Gastroesophageal sphincter (tissue), 3 donors: ENCODE measurements around the gene RGS11.

ENCODE experiments used
- EP300 ChIP-seq: sonication (generic); formaldehyde crosslinking; IDR thresholded peaks from one replicate; pipeline ENCODE4 v1.6.1; 2017; ENCODE audit warnings: antibody characterized with exemption, mild to moderate bottlenecking
- POLR2A ChIP-seq, 2 donors: fragments of 450-650 bp; IDR thresholded peaks; one replicate each; pipeline ENCODE4 v1.6.1; 2017; ENCODE audit warnings: antibody characterized with exemption in 2 of 2, mild to moderate bottlenecking in 2 of 2, moderate library complexity in 1 of 2
- TF ChIP-seq, protein P1 (sequence below), 4 experiments: fragments of 200-600 bp in 2 of 4; fragments of 450-650 bp in 2 of 4; sonication (generic) in 1 of 4; IDR thresholded peaks; one replicate each; pipeline ENCODE4 v1.5.1; 2017 to 2019; ENCODE audit warnings: antibody characterized with exemption in 4 of 4, mild to moderate bottlenecking in 2 of 4, moderate library complexity in 2 of 4

- TF ChIP-seq, protein P1, sequence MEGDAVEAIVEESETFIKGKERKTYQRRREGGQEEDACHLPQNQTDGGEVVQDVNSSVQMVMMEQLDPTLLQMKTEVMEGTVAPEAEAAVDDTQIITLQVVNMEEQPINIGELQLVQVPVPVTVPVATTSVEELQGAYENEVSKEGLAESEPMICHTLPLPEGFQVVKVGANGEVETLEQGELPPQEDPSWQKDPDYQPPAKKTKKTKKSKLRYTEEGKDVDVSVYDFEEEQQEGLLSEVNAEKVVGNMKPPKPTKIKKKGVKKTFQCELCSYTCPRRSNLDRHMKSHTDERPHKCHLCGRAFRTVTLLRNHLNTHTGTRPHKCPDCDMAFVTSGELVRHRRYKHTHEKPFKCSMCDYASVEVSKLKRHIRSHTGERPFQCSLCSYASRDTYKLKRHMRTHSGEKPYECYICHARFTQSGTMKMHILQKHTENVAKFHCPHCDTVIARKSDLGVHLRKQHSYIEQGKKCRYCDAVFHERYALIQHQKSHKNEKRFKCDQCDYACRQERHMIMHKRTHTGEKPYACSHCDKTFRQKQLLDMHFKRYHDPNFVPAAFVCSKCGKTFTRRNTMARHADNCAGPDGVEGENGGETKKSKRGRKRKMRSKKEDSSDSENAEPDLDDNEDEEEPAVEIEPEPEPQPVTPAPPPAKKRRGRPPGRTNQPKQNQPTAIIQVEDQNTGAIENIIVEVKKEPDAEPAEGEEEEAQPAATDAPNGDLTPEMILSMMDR (IDR thresholded peaks at IDR 0.05), result no peak
- TF ChIP-seq EP300 (no peak), POLR2A (IDR thresholded peaks at IDR 0.05) (no peak)
Measured at GRCh38 chr16:290015-290680, 14.4 kb upstream of the RGS11 start.
